Loucy (cell line): ENCODE data around the gene LRRC73.
"Not testable (repeated sequence)": the region's sequence is repeated elsewhere in the genome, so short reads cannot be mapped to it uniquely, and the experiment has no call there.

ENCODE experiments used
- EZH2phosphoT487 ChIP-seq: fragments of 200-600 bp; IDR thresholded peaks from 2 replicates; pipeline ENCODE4 v1.6.1; 2018; ENCODE audit warnings: antibody characterized with exemption, mild to moderate bottlenecking, moderate library complexity, borderline replicate concordance
- TF ChIP-seq, protein P1 (sequence below): fragments of 200-600 bp; sonication (generic); conservative IDR thresholded peaks from 2 replicates; pipeline ENCODE4 v1.5.1; 2014; ENCODE audit warnings: mild to moderate bottlenecking, antibody characterized with exemption, low read length

DNA sequence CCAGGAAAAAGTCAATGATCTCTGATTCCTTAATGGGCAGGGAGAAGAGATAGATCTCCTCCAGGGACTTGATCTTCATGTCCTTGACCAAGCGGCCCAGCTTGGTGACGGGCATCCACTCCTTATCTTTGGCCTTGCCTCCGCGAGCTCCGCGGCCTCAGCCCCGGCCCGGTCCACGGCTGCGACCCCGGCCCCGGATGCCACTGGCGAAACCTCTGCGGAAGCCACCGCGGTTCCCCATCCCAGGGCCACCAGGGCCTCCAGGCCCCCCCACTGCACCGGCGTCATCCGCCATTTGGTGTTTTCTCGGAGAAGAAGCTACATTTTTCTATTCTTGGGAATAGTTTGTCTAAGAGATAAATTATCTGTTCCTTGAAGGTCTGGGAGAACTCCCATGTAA, 29.3 kb upstream of the LRRC73 start:
- TF ChIP-seq, protein P1, sequence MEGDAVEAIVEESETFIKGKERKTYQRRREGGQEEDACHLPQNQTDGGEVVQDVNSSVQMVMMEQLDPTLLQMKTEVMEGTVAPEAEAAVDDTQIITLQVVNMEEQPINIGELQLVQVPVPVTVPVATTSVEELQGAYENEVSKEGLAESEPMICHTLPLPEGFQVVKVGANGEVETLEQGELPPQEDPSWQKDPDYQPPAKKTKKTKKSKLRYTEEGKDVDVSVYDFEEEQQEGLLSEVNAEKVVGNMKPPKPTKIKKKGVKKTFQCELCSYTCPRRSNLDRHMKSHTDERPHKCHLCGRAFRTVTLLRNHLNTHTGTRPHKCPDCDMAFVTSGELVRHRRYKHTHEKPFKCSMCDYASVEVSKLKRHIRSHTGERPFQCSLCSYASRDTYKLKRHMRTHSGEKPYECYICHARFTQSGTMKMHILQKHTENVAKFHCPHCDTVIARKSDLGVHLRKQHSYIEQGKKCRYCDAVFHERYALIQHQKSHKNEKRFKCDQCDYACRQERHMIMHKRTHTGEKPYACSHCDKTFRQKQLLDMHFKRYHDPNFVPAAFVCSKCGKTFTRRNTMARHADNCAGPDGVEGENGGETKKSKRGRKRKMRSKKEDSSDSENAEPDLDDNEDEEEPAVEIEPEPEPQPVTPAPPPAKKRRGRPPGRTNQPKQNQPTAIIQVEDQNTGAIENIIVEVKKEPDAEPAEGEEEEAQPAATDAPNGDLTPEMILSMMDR = not testable (repeated sequence)
- not testable (repeated sequence) for TF ChIP-seq EZH2phosphoT487
